ENCODE data around the gene ZNF778.
"Not testable (repeated sequence)": the region's sequence is repeated elsewhere in the genome, so short reads cannot be mapped to it uniquely, and the experiment has no call there.

ZNF778 gene

DNA sequence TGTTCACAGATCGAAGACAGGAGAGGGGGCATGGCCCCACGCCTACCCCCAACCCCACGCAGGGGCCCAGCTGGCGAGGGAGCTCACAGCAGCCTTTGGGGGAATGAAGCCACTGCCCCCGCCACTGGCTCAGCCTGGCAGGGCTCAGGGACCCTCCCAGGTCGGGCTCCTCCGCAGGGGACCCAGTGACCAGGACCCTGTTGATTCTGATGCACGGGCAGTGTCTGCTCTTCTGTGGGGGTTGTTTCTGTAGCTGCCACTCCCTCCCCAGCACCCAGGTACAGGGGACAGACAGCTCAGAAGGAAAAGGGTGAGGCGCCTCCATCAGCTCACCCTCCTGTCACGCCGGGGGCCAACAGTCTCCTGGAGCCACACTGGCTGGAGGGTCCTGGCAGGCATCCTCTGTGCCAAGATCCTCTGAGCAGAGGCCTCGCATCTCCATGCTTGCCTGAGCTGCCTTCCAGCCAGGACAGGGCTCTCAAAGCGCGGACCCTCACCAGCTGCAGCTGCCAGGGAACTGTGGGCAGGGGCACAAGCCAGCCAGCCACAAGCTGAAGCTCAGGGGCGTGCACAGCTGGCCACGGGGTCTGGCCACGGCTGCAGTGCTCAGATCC lies 49.1 kb downstream of the ZNF778 start:
- no peak for DNase-seq (ENCODE audit: low read depth in 1 of 2, low spot score in 1 of 2)
- no peak for TF ChIP-seq GABPA (IDR thresholded peaks at IDR 0.05; ENCODE audit: low read depth)
- TF ChIP-seq, protein P1, sequence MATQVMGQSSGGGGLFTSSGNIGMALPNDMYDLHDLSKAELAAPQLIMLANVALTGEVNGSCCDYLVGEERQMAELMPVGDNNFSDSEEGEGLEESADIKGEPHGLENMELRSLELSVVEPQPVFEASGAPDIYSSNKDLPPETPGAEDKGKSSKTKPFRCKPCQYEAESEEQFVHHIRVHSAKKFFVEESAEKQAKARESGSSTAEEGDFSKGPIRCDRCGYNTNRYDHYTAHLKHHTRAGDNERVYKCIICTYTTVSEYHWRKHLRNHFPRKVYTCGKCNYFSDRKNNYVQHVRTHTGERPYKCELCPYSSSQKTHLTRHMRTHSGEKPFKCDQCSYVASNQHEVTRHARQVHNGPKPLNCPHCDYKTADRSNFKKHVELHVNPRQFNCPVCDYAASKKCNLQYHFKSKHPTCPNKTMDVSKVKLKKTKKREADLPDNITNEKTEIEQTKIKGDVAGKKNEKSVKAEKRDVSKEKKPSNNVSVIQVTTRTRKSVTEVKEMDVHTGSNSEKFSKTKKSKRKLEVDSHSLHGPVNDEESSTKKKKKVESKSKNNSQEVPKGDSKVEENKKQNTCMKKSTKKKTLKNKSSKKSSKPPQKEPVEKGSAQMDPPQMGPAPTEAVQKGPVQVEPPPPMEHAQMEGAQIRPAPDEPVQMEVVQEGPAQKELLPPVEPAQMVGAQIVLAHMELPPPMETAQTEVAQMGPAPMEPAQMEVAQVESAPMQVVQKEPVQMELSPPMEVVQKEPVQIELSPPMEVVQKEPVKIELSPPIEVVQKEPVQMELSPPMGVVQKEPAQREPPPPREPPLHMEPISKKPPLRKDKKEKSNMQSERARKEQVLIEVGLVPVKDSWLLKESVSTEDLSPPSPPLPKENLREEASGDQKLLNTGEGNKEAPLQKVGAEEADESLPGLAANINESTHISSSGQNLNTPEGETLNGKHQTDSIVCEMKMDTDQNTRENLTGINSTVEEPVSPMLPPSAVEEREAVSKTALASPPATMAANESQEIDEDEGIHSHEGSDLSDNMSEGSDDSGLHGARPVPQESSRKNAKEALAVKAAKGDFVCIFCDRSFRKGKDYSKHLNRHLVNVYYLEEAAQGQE (IDR thresholded peaks at IDR 0.05; ENCODE audit: insufficient replicate concordance, low read depth), result no peak
- Histone ChIP-seq H3K27ac (replicated peaks) (no peak overlapping the region), H3K4me3 (replicated peaks; ENCODE audit: insufficient read depth, low read length) (no peak overlapping the region), H3K27me3 (ENCODE audit: insufficient read depth, poor library complexity, severe bottlenecking) (no peaks in the 10 kb centered on the region)

DNA sequence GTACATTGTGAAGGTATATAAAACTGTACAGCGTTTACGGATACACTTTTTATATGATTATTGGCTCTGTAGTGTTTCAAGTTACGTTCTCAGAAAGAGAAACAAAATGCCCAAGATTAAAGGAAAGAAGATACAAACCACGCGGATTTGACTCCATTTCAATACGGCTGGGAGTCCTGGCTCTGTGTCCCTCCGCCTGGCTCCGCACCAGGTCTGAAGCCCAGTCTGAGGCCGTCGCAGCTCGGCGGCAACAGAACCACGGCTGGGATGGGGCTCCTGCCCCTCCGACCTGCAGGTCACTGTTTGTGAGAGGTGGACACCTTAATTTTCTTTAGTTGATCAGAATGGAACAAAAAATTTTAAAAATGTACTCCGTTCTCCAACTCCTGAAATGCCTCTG lies 50.2 kb downstream of the ZNF778 start:
- not testable (repeated sequence) for DNase-seq (ENCODE audit: low read depth in 1 of 2, low spot score in 1 of 2); H3K27ac ChIP-seq (replicated peaks); H3K4me3 ChIP-seq (replicated peaks; ENCODE audit: insufficient read depth, low read length); H3K27me3 ChIP-seq (ENCODE audit: insufficient read depth, poor library complexity, severe bottlenecking)

DNA sequence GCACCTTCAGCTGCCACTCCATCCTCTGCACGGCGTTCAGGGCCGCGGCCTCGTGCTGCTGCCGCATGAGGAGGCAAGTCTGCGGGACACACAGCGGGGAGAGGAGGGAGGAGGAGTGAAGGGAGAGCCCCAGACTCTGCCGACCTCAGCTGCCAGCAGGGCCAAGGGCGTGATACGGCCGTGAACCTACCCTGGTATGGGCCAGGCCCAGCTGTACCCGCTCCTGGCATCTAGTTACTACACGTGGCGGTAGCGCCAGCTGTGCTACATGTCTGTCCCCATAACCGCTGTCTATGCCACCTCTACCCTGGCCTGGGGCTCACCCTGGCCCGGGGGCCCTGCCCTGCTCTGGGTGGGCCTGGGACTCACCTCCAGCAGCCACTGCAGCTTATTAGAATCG lies 51.1 kb downstream of the ZNF778 start:
- H3K27ac ChIP-seq (replicated peaks), result no peak overlapping the region
- TF ChIP-seq, protein P2, sequence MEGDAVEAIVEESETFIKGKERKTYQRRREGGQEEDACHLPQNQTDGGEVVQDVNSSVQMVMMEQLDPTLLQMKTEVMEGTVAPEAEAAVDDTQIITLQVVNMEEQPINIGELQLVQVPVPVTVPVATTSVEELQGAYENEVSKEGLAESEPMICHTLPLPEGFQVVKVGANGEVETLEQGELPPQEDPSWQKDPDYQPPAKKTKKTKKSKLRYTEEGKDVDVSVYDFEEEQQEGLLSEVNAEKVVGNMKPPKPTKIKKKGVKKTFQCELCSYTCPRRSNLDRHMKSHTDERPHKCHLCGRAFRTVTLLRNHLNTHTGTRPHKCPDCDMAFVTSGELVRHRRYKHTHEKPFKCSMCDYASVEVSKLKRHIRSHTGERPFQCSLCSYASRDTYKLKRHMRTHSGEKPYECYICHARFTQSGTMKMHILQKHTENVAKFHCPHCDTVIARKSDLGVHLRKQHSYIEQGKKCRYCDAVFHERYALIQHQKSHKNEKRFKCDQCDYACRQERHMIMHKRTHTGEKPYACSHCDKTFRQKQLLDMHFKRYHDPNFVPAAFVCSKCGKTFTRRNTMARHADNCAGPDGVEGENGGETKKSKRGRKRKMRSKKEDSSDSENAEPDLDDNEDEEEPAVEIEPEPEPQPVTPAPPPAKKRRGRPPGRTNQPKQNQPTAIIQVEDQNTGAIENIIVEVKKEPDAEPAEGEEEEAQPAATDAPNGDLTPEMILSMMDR (IDR thresholded peaks at IDR 0.05; ENCODE audit: insufficient read depth, low read length), result no peak
- TF ChIP-seq, protein P1 (IDR thresholded peaks at IDR 0.05; ENCODE audit: insufficient replicate concordance, low read depth), result no peak
- TF ChIP-seq SPI1 (IDR thresholded peaks at IDR 0.05; ENCODE audit: borderline replicate concordance, low read depth) (no peak), POLR2AphosphoS5 (IDR thresholded peaks at IDR 0.05; ENCODE audit: low read depth) (no peak), GABPA (IDR thresholded peaks at IDR 0.05; ENCODE audit: low read depth) (no peak)
- no peak for DNase-seq (ENCODE audit: low read depth in 1 of 2, low spot score in 1 of 2)

DNA sequence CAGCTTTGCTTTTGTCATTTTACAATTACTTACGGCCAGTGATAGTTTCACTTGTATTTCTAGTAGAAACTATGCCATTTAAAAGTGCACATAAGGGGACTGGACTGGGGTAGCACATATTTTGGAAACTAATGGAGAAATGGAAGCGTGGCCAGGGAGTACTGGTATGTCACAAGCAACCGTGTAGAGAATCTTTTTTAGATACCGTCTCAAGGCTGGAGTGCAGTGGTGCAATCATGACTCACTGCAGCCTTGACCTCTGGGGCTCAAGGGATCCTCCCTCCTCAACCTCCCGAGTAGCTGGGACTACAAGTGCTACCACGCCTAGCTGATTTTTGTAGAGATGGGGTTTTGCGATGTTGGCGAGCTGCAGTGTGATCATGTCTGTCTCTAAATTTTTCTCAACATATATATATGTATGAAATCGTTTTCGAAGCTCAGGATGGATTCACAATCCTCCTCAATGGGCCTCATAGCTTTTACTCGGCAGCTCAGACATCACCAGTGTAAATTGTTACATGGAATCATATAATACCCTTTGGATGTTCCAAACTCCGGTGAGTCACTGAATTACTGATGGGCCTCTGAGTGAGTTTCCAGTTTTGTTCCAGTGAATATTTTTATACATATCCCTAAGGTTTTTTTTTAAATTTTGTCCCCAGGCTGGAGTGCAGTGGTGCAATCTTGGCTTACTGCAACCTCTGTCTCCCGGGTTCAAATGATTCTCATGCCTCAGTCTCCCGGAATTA lies 51.7 kb downstream of the ZNF778 start:
- no peaks in the 10 kb centered on the region for H3K27me3 ChIP-seq (ENCODE audit: insufficient read depth, poor library complexity, severe bottlenecking)
- H3K27ac ChIP-seq (replicated peaks), result no peak overlapping the region
- no peak for DNase-seq (ENCODE audit: low read depth in 1 of 2, low spot score in 1 of 2)

More for the DNA sequence above, 51.1 kb downstream of the ZNF778 start:
- H3K4me3 ChIP-seq (replicated peaks; ENCODE audit: insufficient read depth, low read length), result no peak overlapping the region
- no peaks in the 10 kb centered on the region for H3K27me3 ChIP-seq (ENCODE audit: insufficient read depth, poor library complexity, severe bottlenecking)

More for the DNA sequence above, 51.7 kb downstream of the ZNF778 start:
- H3K4me3 ChIP-seq (replicated peaks; ENCODE audit: insufficient read depth, low read length), result no peak overlapping the region
- no peak for TF ChIP-seq GABPA (IDR thresholded peaks at IDR 0.05; ENCODE audit: low read depth)
- no peak for TF ChIP-seq SPI1 (IDR thresholded peaks at IDR 0.05; ENCODE audit: borderline replicate concordance, low read depth)
- TF ChIP-seq, protein P1 (IDR thresholded peaks at IDR 0.05; ENCODE audit: insufficient replicate concordance, low read depth), result no peak
- TF ChIP-seq, protein P2 (IDR thresholded peaks at IDR 0.05; ENCODE audit: insufficient read depth, low read length), result no peak
- no peak for TF ChIP-seq POLR2AphosphoS5 (IDR thresholded peaks at IDR 0.05; ENCODE audit: low read depth)

All from HL-60 (cell line).